GM21390 (cell line): Measurements from ENCODE around the gene EGR4.

ENCODE experiments used
- ATAC-seq: cut with Tn5 transposase; IDR thresholded peaks from one replicate; pipeline ENCODE4 v1.9.1; 2021; ENCODE audit not compliant: unreplicated experiment

The EGR4 gene

GRCh38 chr2:73293534-73294171, at the start of gene EGR4:
Gene EGR4 (minus strand): TSS chr2:73293548. CDS start chr2:73293317, 231 bp downstream.
- peak; percentile 96 for ATAC-seq

- no peak for ATAC-seq
These were observed 47.7 kb upstream of the EGR4 start for GRCh38 chr2:73341039-73341438.

- ATAC-seq = no peak
These were observed 45.9 kb upstream of the EGR4 start for GRCh38 chr2:73339201-73339600.

- peak; percentile 57 for ATAC-seq
These were observed 44.5 kb upstream of the EGR4 start for GRCh38 chr2:73337828-73338227.

- no peak for ATAC-seq
These were observed 41.3 kb upstream of the EGR4 start for GRCh38 chr2:73334620-73335019.

- no peak for ATAC-seq
These were observed 40.7 kb upstream of the EGR4 start for GRCh38 chr2:73334045-73334444.

- no peak for ATAC-seq
These were observed 40.2 kb upstream of the EGR4 start for GRCh38 chr2:73333564-73333963.

GRCh38 chr2:73324126-73324725, 30.9 kb upstream of the EGR4 start:
- ATAC-seq = no peak

- no peak for ATAC-seq
These were observed 30.2 kb upstream of the EGR4 start for GRCh38 chr2:73323551-73323950.

- ATAC-seq = no peak
These were observed 21.1 kb upstream of the EGR4 start for GRCh38 chr2:73314441-73314840.

GRCh38 chr2:73307720-73308119, 14.4 kb upstream of the EGR4 start:
- no peak for ATAC-seq

GRCh38 chr2:73301636-73302035, 8.3 kb upstream of the EGR4 start:
- ATAC-seq = no peak

- no peak for ATAC-seq
These were observed 7.6 kb upstream of the EGR4 start for GRCh38 chr2:73300926-73301325.

- ATAC-seq = no peak
These were observed 4.2 kb upstream of the EGR4 start for GRCh38 chr2:73297586-73297985.

GRCh38 chr2:73297151-73297559, 3.8 kb upstream of the EGR4 start:
- no peak for ATAC-seq

GRCh38 chr2:73295751-73296400, 2.5 kb upstream of the EGR4 start:
- ATAC-seq = no peak

- no peak for ATAC-seq
These were observed 891 bp upstream of the EGR4 start for GRCh38 chr2:73294239-73294638.

GRCh38 chr2:73292906-73293533, 328 bp downstream of the EGR4 start:
- ATAC-seq = no peak

- ATAC-seq = no peak
These were observed 937 bp downstream of the EGR4 start for GRCh38 chr2:73292316-73292905.

GRCh38 chr2:73291461-73292315, 1.7 kb downstream of the EGR4 start:
- ATAC-seq = no peak

GRCh38 chr2:73291093-73291460, 2.3 kb downstream of the EGR4 start:
- ATAC-seq = no peak
